ENCODE data around the gene POR.

POR gene

DNA sequence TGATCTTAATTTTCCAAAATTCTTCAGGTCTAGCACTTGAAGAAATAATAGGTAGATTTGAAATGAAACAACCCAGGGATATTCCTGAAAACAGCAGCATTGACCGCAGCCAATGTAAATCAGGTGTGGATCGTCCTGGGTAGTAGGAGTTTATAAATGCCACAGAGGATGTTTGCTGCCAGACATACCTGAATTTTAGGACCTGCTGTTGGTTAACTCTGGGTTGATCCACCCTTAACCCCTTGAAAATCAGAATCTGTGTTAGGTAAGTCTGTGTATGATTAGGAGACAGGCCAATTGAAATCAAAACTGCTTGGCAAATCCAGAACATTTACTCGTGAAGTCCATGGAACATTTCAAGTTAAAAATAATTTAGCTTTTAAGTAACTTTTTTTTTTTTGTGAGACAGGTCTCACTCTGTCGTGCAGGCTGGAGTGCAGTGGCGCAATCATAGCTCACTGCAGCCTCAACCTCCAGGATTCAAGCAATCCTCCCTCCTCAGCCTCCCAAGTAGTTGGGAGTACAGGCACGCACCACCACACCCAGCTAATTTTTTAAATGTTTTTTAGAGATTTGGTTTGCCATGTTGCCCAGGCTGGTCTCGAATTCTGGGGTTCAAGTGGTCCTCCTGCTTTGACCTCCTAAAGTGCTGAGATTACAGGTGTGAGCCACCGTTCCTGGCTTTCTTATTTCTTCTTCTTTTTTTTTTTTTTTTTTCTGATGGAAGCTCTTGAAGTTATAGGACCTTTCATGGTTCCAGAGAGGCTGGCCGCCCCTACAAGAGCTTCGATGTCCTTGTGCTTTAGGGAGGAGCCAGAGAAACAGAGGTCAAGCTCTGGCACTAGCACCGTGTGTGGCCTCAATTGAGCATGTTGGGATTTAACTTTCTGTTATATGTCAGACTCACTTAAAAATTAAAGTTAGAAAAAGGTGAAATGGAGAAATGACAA is 2.0 kb downstream of the POR start:
- DNase-seq, result no peak

DNA sequence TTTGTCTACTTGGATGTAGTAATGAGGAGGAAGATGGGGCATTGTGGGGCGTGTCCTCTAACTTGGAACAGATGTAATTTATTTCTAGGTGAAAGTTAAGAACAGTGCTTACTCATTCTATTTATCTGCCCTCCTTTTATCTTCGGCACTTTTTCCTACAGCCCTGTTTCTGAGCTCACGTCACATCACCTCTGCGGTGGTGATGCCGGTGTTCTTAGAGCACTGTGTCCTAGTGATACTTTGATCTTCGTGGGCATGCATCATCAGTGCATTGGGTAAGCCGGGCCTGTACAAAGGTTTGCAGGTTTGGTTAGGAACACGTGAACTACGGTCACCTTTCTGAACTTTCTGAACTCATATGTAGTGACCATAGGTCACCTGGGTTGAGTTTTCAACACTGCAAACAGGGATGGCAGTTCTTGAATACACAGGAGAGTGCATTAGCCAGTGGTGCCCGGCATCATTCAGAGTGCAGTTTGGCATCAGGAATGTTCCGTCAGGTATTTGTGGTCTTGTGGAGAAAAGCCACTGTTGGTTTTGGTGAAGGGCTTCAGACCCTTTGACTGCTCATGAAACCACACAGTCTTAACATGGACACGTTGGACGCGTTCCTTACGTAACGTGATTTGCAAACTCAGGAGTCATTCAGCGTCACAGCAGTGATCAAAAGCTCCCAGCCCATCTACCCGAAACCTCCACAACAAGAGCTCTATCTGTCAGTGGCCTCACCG is 5.6 kb downstream of the POR start:
- DNase-seq, result peak; percentile 35

DNA sequence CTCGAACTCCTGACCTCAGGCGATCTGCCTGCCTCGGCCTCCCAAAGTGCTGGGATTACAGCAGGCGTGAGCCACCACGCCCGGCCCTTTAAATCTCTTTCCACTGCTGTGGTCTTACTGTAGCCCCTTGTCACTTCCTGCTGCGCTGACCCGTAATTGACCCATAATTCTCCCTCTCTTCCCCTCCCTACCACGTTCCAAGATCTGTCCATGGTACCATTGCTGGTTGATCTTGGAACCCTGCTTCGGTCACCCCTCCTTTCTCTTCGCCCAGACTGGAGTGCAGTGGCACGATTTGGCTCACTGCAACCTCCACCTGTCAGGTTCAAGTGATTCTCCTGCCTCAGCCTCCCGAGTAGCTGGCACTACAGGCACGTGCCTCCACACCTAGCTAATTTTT is 6.5 kb downstream of the POR start:
- DNase-seq, result no peak

DNA sequence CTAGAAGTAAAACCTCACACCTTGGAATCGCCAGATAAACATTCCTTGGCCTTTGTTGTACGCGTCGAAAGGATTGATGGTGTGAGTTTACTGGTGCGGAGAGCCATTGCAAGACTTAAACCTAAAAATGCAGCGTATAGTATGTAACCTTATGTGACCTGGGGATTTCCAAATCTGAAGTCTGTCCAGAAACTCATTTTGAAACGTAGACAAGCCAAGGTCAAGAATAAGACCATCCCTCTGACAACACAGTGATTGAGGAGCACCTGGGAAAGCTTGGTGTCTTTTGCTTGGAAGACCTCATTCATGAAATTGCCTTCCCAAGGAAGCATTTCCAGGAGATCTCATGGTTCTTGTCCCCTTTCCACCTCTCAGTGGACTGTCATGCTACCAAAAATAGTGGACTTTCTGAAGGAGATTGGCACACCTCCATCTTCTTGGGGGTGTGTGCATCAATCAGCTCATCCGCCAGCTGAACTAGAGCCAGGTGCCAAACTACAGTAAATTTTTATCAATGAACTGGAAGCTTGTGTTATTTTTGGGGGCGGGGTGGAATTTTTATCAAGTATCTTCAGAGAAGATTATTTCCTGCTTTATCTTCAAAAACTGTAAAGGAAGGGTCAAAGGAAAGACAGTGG is 8.1 kb downstream of the POR start:
- no peak for DNase-seq

DNA sequence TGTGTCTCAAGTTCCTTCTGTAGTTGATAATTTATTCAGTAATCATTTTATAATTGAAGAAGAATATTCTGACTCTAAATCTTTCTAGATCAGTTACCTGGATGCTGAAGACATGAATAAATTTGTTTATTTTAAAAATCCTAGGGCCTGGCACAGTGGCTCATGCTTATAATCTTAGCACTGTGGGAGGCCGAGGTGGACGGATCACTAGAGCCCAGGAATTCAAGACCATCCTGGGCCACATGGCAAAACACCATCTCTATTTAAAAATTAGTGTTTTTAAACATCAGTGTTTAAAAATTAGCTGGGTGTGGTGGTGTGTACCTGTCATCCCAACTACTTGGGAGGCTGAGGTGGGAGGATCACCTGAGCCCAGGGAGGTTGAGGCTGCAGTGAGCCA is 9.3 kb downstream of the POR start:
- no peak for DNase-seq

DNA sequence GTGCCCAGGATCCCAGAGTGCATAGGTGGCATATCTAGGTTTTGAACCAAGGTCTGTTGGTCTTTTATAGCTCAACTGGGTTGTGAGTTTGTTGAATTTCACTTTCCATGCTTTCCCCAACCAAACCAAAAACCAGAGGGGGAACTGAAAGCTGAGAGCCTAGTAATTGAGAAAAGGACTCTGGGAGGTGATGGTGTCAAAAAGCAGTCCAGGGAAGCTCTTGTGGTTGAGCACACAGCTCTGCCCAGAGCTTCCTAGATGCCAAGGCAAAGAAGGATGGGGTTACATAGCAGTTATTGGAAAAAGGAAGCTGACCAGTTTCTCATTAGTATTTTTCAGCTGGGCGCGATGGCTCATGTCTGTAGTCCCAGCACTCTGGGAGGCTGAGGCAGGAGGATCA is 9.9 kb downstream of the POR start:
- DNase-seq, result no peak

DNA sequence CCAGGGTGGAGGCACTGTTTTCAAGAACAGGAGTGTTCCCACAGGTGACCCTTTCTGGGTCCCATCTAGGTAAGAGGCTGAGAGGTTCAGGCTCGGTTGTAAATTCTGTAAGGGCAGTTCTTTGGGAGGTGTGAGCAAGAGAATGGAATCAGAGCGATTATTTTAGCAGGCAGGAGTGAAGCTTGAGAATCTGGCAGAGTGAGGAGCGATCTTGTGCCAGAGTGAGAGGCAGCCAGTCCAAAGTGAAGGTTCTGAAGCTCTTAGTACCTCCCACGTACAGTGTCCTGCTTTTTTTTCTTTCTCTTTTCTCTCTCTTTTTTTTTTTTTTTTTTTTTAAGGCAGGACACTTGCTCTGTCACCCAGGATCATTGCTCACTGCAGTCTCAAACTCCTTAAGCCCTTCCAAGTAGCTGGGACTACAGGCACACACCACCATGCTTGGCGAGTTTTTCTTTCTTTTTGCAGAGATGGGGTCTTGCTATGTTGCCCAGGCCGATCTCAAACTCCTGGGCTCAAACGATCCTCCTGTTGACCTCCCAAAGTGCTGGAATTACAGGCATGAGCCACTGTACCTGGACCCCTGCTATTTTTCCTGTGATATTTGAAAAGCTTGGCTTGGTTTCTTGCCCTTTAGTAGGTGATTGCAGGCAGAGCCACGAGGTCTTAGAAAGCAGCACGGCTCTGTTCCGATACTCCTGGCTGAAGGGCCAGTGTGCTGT is 10.9 kb downstream of the POR start:
- no peak for DNase-seq

DNA sequence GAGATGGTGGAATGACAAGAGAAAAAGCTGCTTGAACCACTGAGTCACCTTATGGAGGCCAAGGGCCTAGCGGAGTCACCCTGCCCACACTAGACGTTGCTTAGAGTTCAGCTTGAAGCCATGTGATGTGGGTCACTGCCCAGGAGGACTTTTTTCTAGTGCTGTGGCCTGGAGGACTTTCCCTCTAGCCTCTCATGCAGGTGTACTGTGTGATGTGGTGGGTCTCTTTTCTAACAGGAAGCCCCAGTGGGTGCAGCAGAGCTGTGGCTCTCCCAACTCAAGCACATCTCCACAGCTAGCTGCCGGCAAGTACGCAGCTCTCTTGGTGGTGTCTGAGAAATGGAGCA is 13.6 kb downstream of the POR start:
- no peak for DNase-seq

DNA sequence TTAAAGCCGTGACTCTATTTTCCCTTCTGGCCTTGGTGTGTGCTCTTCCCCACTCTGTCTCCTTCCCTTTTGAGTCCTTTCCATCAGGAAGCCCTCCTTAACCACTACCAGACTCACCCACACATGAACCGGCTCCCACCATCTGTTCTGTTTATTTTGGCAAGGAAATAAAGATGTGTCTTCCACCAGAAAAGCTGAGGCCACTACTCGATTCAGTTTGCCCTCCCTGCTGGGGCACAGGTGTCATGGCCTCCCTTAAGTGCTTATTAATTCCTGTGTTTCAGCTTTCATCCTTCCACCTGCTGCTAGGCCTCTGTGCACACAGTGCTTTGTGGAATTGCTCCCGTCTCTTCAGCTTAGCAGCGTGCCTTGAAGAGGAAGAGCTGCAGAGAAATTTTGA is 16.7 kb downstream of the POR start:
- DNase-seq, result no peak

DNA sequence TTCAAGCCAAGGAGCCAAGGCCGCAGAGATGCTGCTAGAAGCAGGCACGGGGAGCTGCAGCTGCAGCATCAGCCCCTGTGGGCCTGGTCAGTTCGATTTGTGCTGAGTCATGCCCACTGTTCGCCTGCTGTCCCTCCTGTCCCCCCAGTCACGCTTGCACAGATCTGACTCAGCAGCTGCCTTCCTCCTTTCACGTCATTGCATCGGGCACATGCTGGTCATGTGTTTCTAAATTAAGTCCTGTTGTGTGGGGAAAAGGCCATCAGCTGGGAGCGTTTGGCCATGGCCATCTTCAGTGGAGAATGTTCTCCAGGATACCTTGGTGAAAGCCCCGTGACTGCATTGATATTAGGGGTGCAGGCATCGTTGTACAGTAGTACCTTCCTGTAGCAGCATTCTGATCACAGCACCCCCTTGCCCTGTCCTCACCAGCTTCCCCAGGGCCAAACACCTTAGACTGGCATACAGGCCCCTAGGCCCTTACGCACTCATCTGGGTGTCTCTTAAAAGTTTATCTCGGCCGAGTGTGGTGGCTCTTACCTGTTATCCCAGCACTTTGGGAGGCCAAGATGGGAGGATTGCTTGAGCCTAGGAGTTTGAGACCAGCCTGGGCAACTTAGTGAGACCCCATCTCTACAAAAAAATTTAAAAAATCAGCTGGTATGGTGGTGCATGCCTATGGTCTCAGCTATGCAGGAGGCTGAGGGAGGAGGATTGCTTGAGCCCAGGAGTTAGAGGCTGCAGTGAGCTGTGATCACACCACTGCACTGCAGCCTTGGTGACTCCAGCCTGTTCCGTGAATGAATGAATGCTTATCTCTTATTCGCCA is 23.2 kb downstream of the POR start:
- no peak for DNase-seq

DNA sequence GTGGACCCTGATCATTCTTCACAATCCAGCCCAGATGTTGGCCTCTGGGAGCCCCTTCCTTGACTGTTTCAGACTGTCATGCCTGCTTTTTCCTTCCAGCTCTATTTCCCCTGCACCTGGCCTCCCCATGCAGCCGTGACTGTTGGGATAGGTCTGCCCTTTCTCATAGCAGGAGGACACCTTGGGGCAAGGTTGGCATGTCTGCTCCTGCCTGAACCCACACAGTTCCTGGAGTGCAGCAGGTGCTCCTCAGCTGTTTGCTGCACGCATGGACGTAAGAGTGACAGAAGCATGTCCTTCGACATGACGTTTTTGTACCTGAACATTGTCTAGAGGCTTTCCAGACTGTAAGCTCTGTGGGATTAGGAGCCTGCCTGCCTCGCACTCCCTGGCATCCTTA is 24.0 kb downstream of the POR start:
- DNase-seq, result no peak

DNA sequence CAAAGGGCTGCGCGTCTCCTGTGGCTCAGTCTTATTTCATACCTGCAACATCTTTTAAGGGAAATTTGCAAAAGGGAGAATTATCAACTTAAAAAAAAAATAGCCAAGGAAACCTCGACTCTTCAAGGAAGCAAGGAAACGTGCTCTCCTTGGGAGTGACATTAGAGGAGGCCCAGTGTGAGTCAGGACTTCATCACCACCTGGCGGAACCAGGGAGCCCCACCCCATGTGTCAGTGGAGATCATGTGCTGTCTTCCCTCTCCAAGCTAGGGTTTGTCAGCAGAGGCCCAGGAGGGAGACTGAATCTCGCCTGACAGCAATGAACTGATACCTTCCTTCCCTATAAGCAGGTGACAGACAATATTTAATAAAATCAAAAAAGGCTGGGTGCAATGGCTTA is 28.9 kb downstream of the POR start:
- no peak for DNase-seq

DNA sequence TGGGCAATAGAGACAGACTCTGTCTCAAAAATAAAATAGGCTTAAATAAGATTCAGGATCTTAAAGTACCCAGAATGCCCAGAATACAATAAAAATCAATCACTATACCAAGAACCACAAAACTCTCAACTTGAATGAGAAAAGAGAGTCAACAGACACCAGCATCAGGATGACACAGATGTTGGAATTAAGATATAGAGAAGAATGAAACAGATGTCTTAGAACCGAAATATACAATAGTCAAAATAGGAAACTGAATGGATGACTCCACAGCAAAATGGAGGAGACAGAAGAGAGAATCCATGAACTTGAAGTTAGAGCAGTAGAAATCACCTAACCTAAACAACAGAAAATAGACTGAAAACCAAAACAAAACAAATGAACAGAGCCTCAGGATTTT is 29.6 kb downstream of the POR start:
- no peak for DNase-seq

DNA sequence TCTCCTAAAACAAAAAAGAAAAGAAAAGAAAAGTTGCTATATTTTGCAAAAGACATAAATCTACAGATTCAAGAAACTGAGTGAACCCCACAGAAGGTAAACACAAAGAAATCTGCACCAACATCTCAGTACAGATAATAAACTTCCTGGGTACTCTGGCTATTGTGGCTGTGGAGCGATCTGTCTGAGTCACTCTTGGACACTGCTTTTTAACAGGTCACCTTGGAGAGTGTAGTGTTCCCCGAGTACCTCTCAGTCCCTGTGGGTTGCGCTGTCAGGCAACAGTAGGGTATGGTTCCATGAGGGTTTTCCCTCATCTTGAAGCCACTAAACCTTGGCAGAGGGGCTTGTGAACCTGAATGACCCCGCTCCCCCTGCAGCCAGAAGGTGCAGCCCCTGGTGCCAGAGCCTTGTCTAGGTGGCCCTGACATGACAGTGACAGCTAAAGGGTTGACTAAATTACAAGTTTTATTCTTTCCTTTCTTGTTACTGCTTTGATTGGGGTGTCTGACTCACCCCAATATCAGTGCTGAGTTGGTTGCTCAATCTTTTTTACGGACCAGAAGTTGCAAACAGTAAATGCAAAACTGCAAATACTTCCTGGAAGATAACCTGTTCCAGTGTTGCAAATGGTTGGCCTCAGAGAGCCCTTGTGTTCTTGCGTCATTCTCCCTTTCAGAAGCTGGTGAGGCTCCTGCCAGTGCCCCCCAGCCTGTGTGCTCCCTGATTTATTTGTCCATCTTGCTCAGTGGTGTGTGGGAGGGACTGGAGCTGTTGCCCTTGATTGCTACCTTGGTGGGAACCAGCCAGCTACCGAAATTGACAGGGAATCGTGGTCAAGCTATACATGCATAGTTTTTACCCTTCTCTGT is 30.6 kb downstream of the POR start:
- no peak for DNase-seq

DNA sequence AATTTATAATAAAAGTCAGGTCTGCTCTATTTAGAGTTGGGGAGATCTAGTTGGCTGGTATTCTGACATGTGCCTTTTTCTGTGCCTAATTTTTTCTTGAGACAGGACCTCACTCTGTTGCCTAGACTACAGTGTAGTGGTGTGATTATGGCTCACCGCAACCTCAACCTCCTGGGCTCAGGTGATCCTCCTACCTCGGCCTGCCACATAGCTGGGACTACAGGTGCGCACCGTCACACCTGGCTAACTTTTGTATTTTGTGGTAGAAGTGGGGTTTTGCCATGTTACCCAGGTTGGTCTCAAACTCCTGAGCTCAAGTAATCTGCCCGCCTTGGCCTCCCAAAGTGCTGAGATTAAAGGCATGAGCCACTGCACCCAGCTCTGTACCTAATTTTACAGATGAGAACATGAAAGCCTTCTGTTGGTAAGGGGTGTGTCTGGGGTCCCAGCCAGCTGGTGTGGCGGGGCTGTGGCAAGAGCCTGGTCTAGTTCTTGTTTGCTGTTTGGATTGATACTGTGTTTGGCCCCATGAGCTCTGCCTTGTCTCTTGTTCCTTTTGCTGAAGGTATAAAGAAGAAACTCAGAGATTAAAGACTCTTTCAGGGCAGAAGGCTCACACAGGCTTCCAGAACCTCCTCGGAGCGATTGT is 31.4 kb downstream of the POR start:
- DNase-seq, result no peak

DNA sequence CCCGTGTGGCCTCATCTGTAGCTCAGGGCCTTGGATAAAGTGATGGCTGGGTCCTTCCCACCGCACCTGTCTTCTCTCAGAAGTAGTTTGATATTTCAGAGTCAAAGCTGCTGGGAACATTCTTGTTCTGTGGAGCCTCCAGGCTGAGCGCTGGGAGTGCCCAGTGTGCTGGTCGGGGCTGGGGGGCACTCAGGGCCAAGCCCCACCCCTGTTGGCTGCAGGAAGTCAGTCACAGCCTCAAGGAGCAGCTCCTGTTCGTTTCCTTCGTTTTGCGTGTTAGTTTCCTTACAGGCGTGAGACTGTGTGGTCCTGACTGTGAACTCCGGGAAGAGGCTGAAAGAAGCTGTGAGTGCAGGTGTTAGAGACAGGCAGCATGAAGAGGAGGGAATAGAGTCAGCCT is 33.2 kb downstream of the POR start:
- DNase-seq, result no peak

DNA sequence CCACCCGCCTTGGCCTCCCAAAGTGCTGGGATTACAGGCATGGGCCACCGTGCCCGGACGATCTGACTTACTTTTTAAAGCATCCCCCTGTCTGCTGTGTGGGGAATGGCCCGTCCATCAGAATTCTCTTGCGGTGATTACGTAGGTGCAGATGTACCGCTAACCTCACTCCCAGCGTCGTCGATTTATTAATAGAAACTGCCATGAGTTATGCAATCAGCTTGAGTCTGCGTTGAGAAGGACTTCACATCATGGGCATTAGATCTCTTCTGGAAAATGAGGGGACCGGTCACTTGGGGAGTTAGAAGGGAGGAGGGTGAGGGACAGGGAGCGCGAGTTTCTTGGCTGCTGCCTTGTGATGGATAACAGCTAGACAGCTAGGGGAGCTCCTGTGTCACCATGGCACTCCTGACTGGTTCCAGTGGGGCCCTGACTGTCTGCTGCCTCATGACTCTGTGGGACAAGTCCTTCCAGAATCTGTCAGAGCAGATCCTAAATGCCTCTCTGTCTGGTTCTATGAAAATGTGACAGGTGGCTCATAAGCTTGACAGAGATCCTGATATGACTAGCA is 35.2 kb downstream of the POR start:
- no peak for DNase-seq

DNA sequence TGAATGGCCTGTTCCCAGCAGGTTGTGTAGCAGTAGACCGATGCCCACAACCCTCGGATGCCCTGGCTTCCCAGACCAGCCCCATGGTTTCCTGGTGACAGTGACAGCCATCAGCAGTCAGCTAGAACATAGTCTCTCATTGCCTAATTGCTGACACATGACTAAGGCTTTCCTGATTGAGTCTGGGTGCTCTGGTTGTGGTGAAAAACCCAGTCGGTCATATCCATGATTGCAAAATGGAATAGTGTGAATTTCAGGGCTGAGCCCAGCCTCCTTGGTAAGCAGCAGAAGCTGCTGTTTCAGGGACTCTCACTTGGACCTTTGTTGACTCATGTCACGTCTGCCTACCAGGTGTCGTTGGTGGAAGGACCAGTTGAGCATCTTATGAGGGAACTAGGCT is 36.6 kb downstream of the POR start:
- no peak for DNase-seq

DNA sequence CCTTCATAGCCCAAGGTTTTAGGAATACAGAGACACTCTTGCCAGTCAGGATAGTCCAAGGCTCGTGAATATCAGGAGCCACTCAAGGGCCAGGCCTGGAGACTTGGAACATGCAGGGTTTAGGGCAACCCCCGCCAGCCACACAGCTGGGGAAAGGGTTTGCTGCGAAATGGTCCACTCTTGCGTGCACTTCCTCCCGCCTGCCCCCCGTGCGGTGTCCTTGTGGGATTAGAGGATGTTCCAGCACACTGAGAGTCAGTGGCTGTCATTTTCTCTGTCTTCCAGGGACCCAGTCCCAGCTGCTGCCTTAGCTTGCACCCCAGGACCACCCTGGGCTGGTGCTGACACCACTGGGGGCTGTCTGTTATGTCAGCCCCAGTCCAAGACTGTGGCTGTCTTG is 38.5 kb downstream of the POR start:
- no peak for DNase-seq

DNA sequence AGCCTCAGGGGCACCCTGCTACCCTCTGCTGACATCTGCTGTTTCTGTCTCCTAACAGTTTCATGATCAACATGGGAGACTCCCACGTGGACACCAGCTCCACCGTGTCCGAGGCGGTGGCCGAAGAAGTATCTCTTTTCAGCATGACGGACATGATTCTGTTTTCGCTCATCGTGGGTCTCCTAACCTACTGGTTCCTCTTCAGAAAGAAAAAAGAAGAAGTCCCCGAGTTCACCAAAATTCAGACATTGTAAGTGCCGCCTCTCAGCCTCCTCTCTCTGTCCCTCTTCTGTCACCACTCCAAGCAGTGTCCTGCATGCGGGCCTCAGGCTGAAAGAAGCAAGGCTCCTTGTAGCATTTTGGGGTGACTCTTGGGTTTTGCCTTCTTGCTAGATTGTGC is 39.0 kb downstream of the POR start:
- no peak for DNase-seq

Data from activated CD4-positive, alpha-beta T cell treated with anti-CD3 and anti-CD28 coated beads for 1 hour (primary cell).